Prostate gland (tissue), 2 donors: Measurements from ENCODE around the gene CFAP20DC. TPM values are rescaled to one million over a fixed set of nuclear protein-coding genes. Genes with fewer than 3 reads are reported as not detected.

Source experiments
- DNase-seq: peaks from one replicate; pipeline ENCODE4 v3.0.0-alpha.2; 2019; ENCODE audit warnings: low spot score
- H3K27ac ChIP-seq, 2 donors: fragments of 200-600 bp; sonication (generic); 2 replicates each; pipeline ENCODE4 v1.5.1; 2017 to 2019
- H3K27me3 ChIP-seq: fragments of 200-600 bp; sonication (generic); replicated peaks from 2 replicates; pipeline ENCODE4 v1.5.1; 2019; ENCODE audit not compliant: insufficient read depth
- H3K36me3 ChIP-seq, 2 donors: fragments of 200-600 bp; sonication (generic); 1 replicate in 1 of 2; 2 replicates in 1 of 2; pipeline versions ENCODE4 v1.5.1 to v1.8.1; 2017 to 2019
- H3K4me1 ChIP-seq: fragments of 200-600 bp; sonication (generic); replicated peaks from 2 replicates; pipeline ENCODE4 v1.5.1; 2019
- H3K4me3 ChIP-seq, 2 donors: fragments of 200-600 bp; sonication (generic); 2 replicates each; pipeline ENCODE4 v1.5.1; 2017 to 2019
- H3K9me3 ChIP-seq: fragments of 200-600 bp; sonication (generic); 2 replicates; pipeline ENCODE4 v1.5.1; 2017
- CTCF ChIP-seq, 4 experiments: fragments of 200-600 bp in 2 of 4; fragments of 450-650 bp in 2 of 4; sonication (generic) in 2 of 4; IDR thresholded peaks; 1 replicate in 3 of 4; 2 replicates in 1 of 4; pipeline ENCODE4 v1.5.1; 2016 to 2019; ENCODE audit warnings: antibody characterized with exemption in 4 of 4, mild to moderate bottlenecking in 2 of 4, moderate library complexity in 2 of 4
- POLR2A ChIP-seq: fragments of 450-650 bp; IDR thresholded peaks from one replicate; pipeline ENCODE4 v1.6.1; 2016; ENCODE audit warnings: antibody characterized with exemption, mild to moderate bottlenecking
- POLR2AphosphoS5 ChIP-seq: sonication (generic); formaldehyde crosslinking; IDR thresholded peaks from one replicate; pipeline ENCODE4 v1.6.1; 2017; ENCODE audit warnings: antibody characterized with exemption
- WGBS: methylation state at CpG from one replicate; pipeline ENCODE4 v1.1.5; 2018; 5-methylcytosine and 5-hydroxymethylcytosine counted together
- intact Hi-C: fragments of 100-400 bp; cut with DNase I; formaldehyde crosslinking; loops from one replicate; pipeline ENCODE4 v1.14.2; 2022
- total RNA-seq, 2 donors: library from RNA; depleted of rRNA; stranded (reverse); fragments of >200 nt; gene quantifications; one replicate each; pipeline ENCODE4 v1.1.0, GENCODE V29; 2016

Gene CFAP20DC
- total RNA-seq, 2 donors from 2014 or later: 0.36 to 8.3 TPM

GRCh38 chr3:58731673-58732072 is 318.2 kb downstream of the CFAP20DC start:
- Histone ChIP-seq H3K36me3 (no peaks in the 10 kb centered on the region), H3K27me3 (no peaks in the 10 kb centered on the region), H3K27ac (no peak overlapping the region), H3K9me3 (no peaks in the 10 kb centered on the region), H3K4me1 (no peaks in the 10 kb centered on the region), H3K4me3 (no peak overlapping the region)
- WGBS: 85% methylated on average over 5 of the region's 5 CpGs
- TF ChIP-seq POLR2A: no peak
- no peak for TF ChIP-seq POLR2AphosphoS5
- no peak for TF ChIP-seq CTCF (IDR thresholded peaks at IDR 0.05)
- DNase-seq: no peak
- intact Hi-C loops: no loop called here

GRCh38 chr3:58728723-58729122 is 321.1 kb downstream of the CFAP20DC start:
- TF ChIP-seq CTCF (IDR thresholded peaks at IDR 0.05) (no peak), POLR2A (no peak), POLR2AphosphoS5 (no peak)
- DNase-seq: no peak
- intact Hi-C loops: no loop called here
- Histone ChIP-seq H3K27me3 (no peaks in the 10 kb centered on the region), H3K27ac (no peak overlapping the region), H3K36me3 (no peaks in the 10 kb centered on the region), H3K4me1 (no peaks in the 10 kb centered on the region), H3K4me3 (no peak overlapping the region), H3K9me3 (no peaks in the 10 kb centered on the region)
- 83% methylated on average over 1 of the region's 1 CpG for WGBS

GRCh38 chr3:58725326-58725853 is 324.4 kb downstream of the CFAP20DC start:
- DNase-seq: no peak

GRCh38 chr3:58724336-58724735 is 325.5 kb downstream of the CFAP20DC start:
- H3K27ac ChIP-seq: no peak overlapping the region
- 79% methylated on average over 11 of the region's 11 CpGs for WGBS
- intact Hi-C loops: no loop called here

More at GRCh38 chr3:58725326-58725853, 324.4 kb downstream of the CFAP20DC start:
- Histone ChIP-seq H3K36me3 (no peaks in the 10 kb centered on the region), H3K9me3 (no peaks in the 10 kb centered on the region), H3K27me3 (no peaks in the 10 kb centered on the region), H3K4me1 (peaks cover 3% of the 10 kb centered on the region), H3K4me3 (no peak overlapping the region), H3K27ac (no peak overlapping the region)
- 81% methylated on average over 7 of the region's 7 CpGs for whole genome bisulfite sequencing
- TF ChIP-seq POLR2AphosphoS5 (no peak), CTCF (IDR thresholded peaks at IDR 0.05) (no peak), POLR2A (no peak)
- intact Hi-C loops: no loop called here

More at GRCh38 chr3:58724336-58724735, 325.5 kb downstream of the CFAP20DC start:
- Histone ChIP-seq H3K9me3 (no peaks in the 10 kb centered on the region), H3K27me3 (no peaks in the 10 kb centered on the region), H3K4me1 (peaks cover 3% of the 10 kb centered on the region), H3K4me3 (no peak overlapping the region), H3K36me3 (no peaks in the 10 kb centered on the region)
- TF ChIP-seq POLR2AphosphoS5: no peak
- TF ChIP-seq CTCF (IDR thresholded peaks at IDR 0.05): no peak
- TF ChIP-seq POLR2A: no peak
- no peak for DNase-seq
